ENCODE measurements around the gene SCLY. TPM values are rescaled to one million over a fixed set of nuclear protein-coding genes. Genes with fewer than 3 reads are reported as not detected.

The SCLY gene
- total and polyA plus RNA-seq, 2 of the 13 experiments (the other 11 are each of a cell fraction or from before 2014, with no cell fraction given), result 27.9 to 38.6 TPM

DNA sequence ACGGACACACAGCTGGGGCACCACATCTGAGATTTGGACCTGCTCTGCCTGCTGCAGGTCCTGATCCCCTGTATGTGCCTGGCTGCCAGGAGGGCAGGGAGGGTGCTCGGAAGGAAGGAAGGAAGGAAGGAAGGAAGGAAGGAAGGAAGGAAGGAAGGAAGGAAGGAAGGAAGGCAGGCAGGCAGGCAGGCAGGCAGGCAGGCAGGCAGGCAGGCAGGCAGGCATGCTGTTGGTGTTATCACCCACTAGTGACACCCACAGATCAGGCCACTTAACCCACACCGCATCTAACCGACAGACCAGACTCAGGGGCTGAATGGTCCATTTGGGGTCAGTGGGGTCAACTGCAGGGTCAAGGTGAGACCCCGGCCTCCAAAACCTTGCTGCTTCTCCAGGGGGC lies 83.5 kb downstream of the SCLY start (continued):
- TF ChIP-seq, protein P1, sequence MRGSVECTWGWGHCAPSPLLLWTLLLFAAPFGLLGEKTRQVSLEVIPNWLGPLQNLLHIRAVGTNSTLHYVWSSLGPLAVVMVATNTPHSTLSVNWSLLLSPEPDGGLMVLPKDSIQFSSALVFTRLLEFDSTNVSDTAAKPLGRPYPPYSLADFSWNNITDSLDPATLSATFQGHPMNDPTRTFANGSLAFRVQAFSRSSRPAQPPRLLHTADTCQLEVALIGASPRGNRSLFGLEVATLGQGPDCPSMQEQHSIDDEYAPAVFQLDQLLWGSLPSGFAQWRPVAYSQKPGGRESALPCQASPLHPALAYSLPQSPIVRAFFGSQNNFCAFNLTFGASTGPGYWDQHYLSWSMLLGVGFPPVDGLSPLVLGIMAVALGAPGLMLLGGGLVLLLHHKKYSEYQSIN (CRISPR knock-in tag; IDR thresholded peaks at IDR 0.05; ENCODE audit: borderline replicate concordance), result no peak
- TF ChIP-seq NFE2L1 (CRISPR knock-in tag; IDR thresholded peaks at IDR 0.05; ENCODE audit: borderline replicate concordance) (no peak), ZNF746 (CRISPR knock-in tag; IDR thresholded peaks at IDR 0.05) (no peak), ZNF674 (CRISPR knock-in tag; IDR thresholded peaks at IDR 0.05; ENCODE audit: low read depth) (no peak), KDM2A (CRISPR knock-in tag; IDR thresholded peaks at IDR 0.05; ENCODE audit: borderline replicate concordance, low read depth) (no peak), ZNF333 (CRISPR knock-in tag; IDR thresholded peaks at IDR 0.05; ENCODE audit: borderline replicate concordance) (no peak)

GRCh38 chr2:238145046-238145445 lies 84.2 kb downstream of the SCLY start:
- intact Hi-C loops (cut with micrococcal nuclease; ENCODE audit: unreplicated experiment), result no loop called here
- in situ Hi-C loops (cut with HindIII; ENCODE audit: extremely low pct_ligation_motif_present, low pct_unique_long_range_greater_than_20kb), result no loop called here
- Histone ChIP-seq H3K79me2 (ENCODE audit: insufficient read depth, low read length) (no peaks in the 10 kb centered on the region), H2AFZ (ENCODE audit: low read length) (no peak overlapping the region), H3K27me3 (ENCODE audit: control insufficient read depth in 1 of 2, insufficient read depth in 2 of 2, low read length in 2 of 2) (peaks cover 25 to 68% of the 10 kb centered on the region in 2 experiments), H3K4me3 (replicated peaks in 1 of 3; ENCODE audit: insufficient read depth in 1 of 3, low read depth in 2 of 3, low read length in 3 of 3) (no peak overlapping the region), H3K27ac (ENCODE audit: extremely low read length, insufficient read depth, low read length) (no peak overlapping the region), H3K9ac (ENCODE audit: insufficient read depth, low read depth, low read length) (no peak overlapping the region), H3K36me3 (replicated peaks in 1 of 2; ENCODE audit: control insufficient read depth in 1 of 2, insufficient read depth in 2 of 2, low read length in 2 of 2) (no peaks in the 10 kb centered on the region), H3K9me3 (ENCODE audit: low read length) (no peaks in the 10 kb centered on the region), H3K4me2 (ENCODE audit: low read depth, low read length) (no peak overlapping the region), H4K20me1 (ENCODE audit: insufficient read depth, low read length) (no peaks in the 10 kb centered on the region), H3K4me1 (ENCODE audit: insufficient read depth, low read length) (peaks cover 20% of the 10 kb centered on the region)
- no peak for DNase-seq (ENCODE audit: low spot score)
- POLR2A ChIA-PET, result no interaction called here
- 58% methylated on average over 5 of the region's 12 CpGs for WGBS (ENCODE audit: low lambda C conversion rate)
- TF ChIP-seq ZEB1 (IDR thresholded peaks at IDR 0.05; ENCODE audit: insufficient replicate concordance, low read depth), result no peak
- FAIRE-seq, result no peak
- no TSS peak for BruUV-seq (replicated peaks)
- ATAC-seq, result no peak
- CTCF ChIA-PET (ENCODE audit: low intra/inter-chr PET ratio, low total read pairs), result no interaction called here
